H9 (cell line): ENCODE results near the gene DOK5. TPM values are rescaled to one million over a fixed set of nuclear protein-coding genes. Genes with fewer than 3 reads are reported as not detected.

Experiments
- DNase-seq: peaks from one replicate; pipeline ENCODE4 v3.0.0-alpha.2; 2017
- H2AFZ ChIP-seq: one replicate; pipeline ENCODE4 v1.6.1; 2013; ENCODE audit warnings: mild to moderate bottlenecking, low read length, control low read depth, moderate library complexity
- H2AK5ac ChIP-seq: 2 replicates; pipeline ENCODE4 v1.6.1; 2013; ENCODE audit warnings: low read length, control low read depth, mixed read lengths; ENCODE audit not compliant: insufficient read length
- H2BK120ac ChIP-seq: one replicate; pipeline ENCODE4 v1.6.1; 2013; ENCODE audit warnings: low read depth, mild to moderate bottlenecking, low read length, control low read depth, inconsistent platforms; ENCODE audit not compliant: poor library complexity, severe bottlenecking
- H2BK12ac ChIP-seq: 2 replicates; pipeline ENCODE4 v1.6.1; 2013; ENCODE audit warnings: low read length, control low read depth, mixed read lengths, low read depth; ENCODE audit not compliant: insufficient read length
- H2BK15ac ChIP-seq: 2 replicates; pipeline ENCODE4 v1.6.1; 2013; ENCODE audit warnings: low read depth, low read length, control low read depth
- H2BK20ac ChIP-seq: one replicate; pipeline ENCODE4 v1.6.1; 2013; ENCODE audit warnings: low read depth, mild to moderate bottlenecking, low read length, control low read depth, inconsistent platforms; ENCODE audit not compliant: poor library complexity, severe bottlenecking
- H2BK5ac ChIP-seq: 2 replicates; pipeline ENCODE4 v1.6.1; 2013; ENCODE audit warnings: low read length, control low read depth, mixed read lengths; ENCODE audit not compliant: insufficient read length
- H3K14ac ChIP-seq: 2 replicates; pipeline ENCODE4 v1.6.1; 2013; ENCODE audit warnings: low read length, control low read depth; ENCODE audit not compliant: insufficient read depth
- H3K18ac ChIP-seq: 2 replicates; pipeline ENCODE4 v1.6.1; 2013; ENCODE audit warnings: low read depth, mild to moderate bottlenecking, mixed read lengths, low read length, control low read depth; ENCODE audit not compliant: insufficient read length
- H3K23ac ChIP-seq: 2 replicates; pipeline ENCODE4 v1.6.1; 2013; ENCODE audit warnings: low read length, control low read depth, mixed read lengths, low read depth; ENCODE audit not compliant: insufficient read length
- H3K23me2 ChIP-seq: 2 replicates; pipeline ENCODE4 v1.6.1; 2013; ENCODE audit warnings: low read depth, mild to moderate bottlenecking, mixed read lengths, low read length, control low read depth; ENCODE audit not compliant: insufficient read length, poor library complexity, severe bottlenecking
- H3K27ac ChIP-seq: 2 replicates; pipeline ENCODE4 v1.5.1; 2013; ENCODE audit warnings: low read length, control low read depth, mixed read lengths, low read depth; ENCODE audit not compliant: insufficient read length
- H3K27me3 ChIP-seq: 2 replicates; pipeline ENCODE4 v1.6.1; 2013; ENCODE audit warnings: low read length, control low read depth, inconsistent platforms; ENCODE audit not compliant: insufficient read depth
- H3K4ac ChIP-seq: 2 replicates; pipeline ENCODE4 v1.6.1; 2013; ENCODE audit warnings: low read depth, mild to moderate bottlenecking, control low read depth, inconsistent platforms, low read length, moderate library complexity
- H3K4me1 ChIP-seq: 2 replicates; pipeline ENCODE4 v1.6.1; 2013; ENCODE audit warnings: low read length, control low read depth, inconsistent platforms; ENCODE audit not compliant: insufficient read depth
- H3K4me2 ChIP-seq: 2 replicates; pipeline ENCODE4 v1.6.1; 2013; ENCODE audit warnings: low read length, control low read depth, mixed read lengths; ENCODE audit not compliant: insufficient read length, insufficient read depth
- H3K56ac ChIP-seq: 2 replicates; pipeline ENCODE4 v1.6.1; 2013; ENCODE audit warnings: low read depth, mild to moderate bottlenecking, mixed read lengths, low read length, control low read depth; ENCODE audit not compliant: insufficient read length
- H3K79me1 ChIP-seq: 2 replicates; pipeline ENCODE4 v1.6.1; 2013; ENCODE audit warnings: low read depth, mild to moderate bottlenecking, moderate library complexity, low read length, control low read depth, inconsistent platforms; ENCODE audit not compliant: insufficient read depth, poor library complexity, severe bottlenecking
- H3K79me2 ChIP-seq: 2 replicates; pipeline ENCODE4 v1.6.1; 2013; ENCODE audit warnings: low read length, control low read depth, inconsistent platforms; ENCODE audit not compliant: insufficient read depth
- H3K9ac ChIP-seq: 2 replicates; pipeline ENCODE4 v1.6.1; 2013; ENCODE audit warnings: low read length, control low read depth, mixed read lengths; ENCODE audit not compliant: insufficient read length; ENCODE audit errors: extremely low read depth
- H3K9me3 ChIP-seq: one replicate; pipeline ENCODE4 v1.6.1; 2013; ENCODE audit warnings: low read depth, low read length, inconsistent platforms; ENCODE audit not compliant: control insufficient read depth
- H3T11ph ChIP-seq: one replicate; pipeline ENCODE4 v1.6.1; 2013; ENCODE audit warnings: mild to moderate bottlenecking, low read length, control low read depth, inconsistent platforms
- H4K20me1 ChIP-seq: one replicate; pipeline ENCODE4 v1.6.1; 2013; ENCODE audit not compliant: control insufficient read depth, insufficient read length, insufficient read depth
- H4K5ac ChIP-seq: 2 replicates; pipeline ENCODE4 v1.6.1; 2013; ENCODE audit warnings: low read depth, mild to moderate bottlenecking, mixed read lengths, low read length, control low read depth; ENCODE audit not compliant: insufficient read length
- H4K8ac ChIP-seq: replicated peaks from 2 replicates; pipeline ENCODE4 v1.6.1; 2013; ENCODE audit warnings: low read length, control low read depth, mixed read lengths, low read depth; ENCODE audit not compliant: insufficient read length
- H4K91ac ChIP-seq: 2 replicates; pipeline ENCODE4 v1.6.1; 2013; ENCODE audit warnings: low read depth, mild to moderate bottlenecking, moderate library complexity, mixed read lengths, low read length, control low read depth; ENCODE audit not compliant: insufficient read length
- H3K27ac Mint-ChIP-seq, 3 experiments: 2 replicates in 2 of 3; 3 replicates in 1 of 3; pipeline ENCODE4 v1.8.0; 2020 to 2021; ENCODE audit warnings: mixed read lengths in 3 of 3, mild to moderate bottlenecking in 1 of 3, moderate library complexity in 1 of 3
- H3K27me3 Mint-ChIP-seq: 2 replicates; pipeline ENCODE4 v1.8.0; 2021; ENCODE audit warnings: low read depth, mild to moderate bottlenecking, moderate library complexity, mixed read lengths
- H3K36me3 Mint-ChIP-seq, 3 experiments: 2 replicates in 2 of 3; 3 replicates in 1 of 3; pipeline ENCODE4 v1.8.0; 2020 to 2021; ENCODE audit warnings: low read depth in 3 of 3, mixed read lengths in 3 of 3; ENCODE audit not compliant: insufficient read depth in 1 of 3
- H3K4me1 Mint-ChIP-seq, 2 experiments: 2 replicates each; pipeline ENCODE4 v1.8.0; 2020; ENCODE audit warnings: mixed read lengths in 2 of 2
- H3K4me3 Mint-ChIP-seq, 2 experiments: 2 replicates in 1 of 2; 3 replicates in 1 of 2; pipeline ENCODE4 v1.8.0; 2020 to 2021; ENCODE audit warnings: mild to moderate bottlenecking in 2 of 2, mixed read lengths in 2 of 2, moderate library complexity in 1 of 2
- H3K9me3 Mint-ChIP-seq, 2 experiments: 2 replicates in 1 of 2; 3 replicates in 1 of 2; pipeline ENCODE4 v1.8.0; 2020; ENCODE audit warnings: mild to moderate bottlenecking in 2 of 2, mixed read lengths in 2 of 2, moderate library complexity in 1 of 2
- WGBS: extraction: QIAGEN DNeasy Blood & Tissue Kit; methylation state at CpG from one replicate; pipeline ENCODE4 v1.1.7; 2013; ENCODE audit warnings: missing lambda C conversion rate, low lambda C conversion rate, mixed read lengths; ENCODE audit not compliant: insufficient read length; ENCODE audit errors: extremely low coverage; 5-methylcytosine and 5-hydroxymethylcytosine counted together
- total RNA-seq: library from RNA; stranded (reverse); gene quantifications from 2 replicates; pipeline ENCODE4 v1.2.1, GENCODE V29; 2021
- TF ChIP-seq, protein P1 (sequence below): fragments of 200-600 bp; sonication (generic); conservative IDR thresholded peaks from 3 replicates; pipeline ENCODE4 v1.8.0; 2021; ENCODE audit warnings: antibody characterized with exemption, mild to moderate bottlenecking

DOK5 gene
- total RNA-seq, 1 experiment from 2014 or later = 4.5 TPM

DNA sequence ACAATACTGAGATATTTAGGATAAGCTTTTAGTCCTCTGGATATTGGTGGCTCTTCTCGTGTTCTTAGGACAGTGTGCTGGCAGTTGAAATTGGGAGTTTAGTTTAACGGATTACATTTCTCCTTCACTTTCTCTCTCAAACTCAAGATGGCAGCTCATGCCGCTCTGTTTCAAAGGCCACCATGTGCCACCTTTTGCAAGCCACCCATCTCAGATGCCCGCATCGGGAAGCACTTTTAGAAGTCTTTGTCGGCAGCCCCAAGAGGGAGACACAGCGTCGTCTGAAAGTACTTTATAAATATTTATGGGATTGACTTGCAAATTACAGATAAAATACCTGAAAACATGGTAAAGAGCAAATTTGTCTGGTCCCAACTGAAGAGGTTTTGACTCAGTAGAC is 73.5 kb downstream of the DOK5 start:
- Histone ChIP-seq H3K9ac (no peak overlapping the region), H4K20me1 (no peaks in the 10 kb centered on the region), H3K14ac (no peak overlapping the region), H3K18ac (no peak overlapping the region), H3T11ph (no peak overlapping the region), H3K27me3 (no peaks in the 10 kb centered on the region), H3K79me2 (no peaks in the 10 kb centered on the region), H2BK15ac (no peak overlapping the region), H3K23ac (no peak overlapping the region), H4K8ac (no peak overlapping the region), H4K5ac (no peak overlapping the region), H2BK5ac (no peak overlapping the region), H4K91ac (no peak overlapping the region), H2BK12ac (no peak overlapping the region), H3K4me2 (no peak overlapping the region), H2BK20ac (no peak overlapping the region), H2AK5ac (no peak overlapping the region), H3K79me1 (no peaks in the 10 kb centered on the region), H3K27ac (no peak overlapping the region), H2BK120ac (no peak overlapping the region), H3K4ac (no peak overlapping the region), H3K56ac (no peak overlapping the region), H3K23me2 (no peaks in the 10 kb centered on the region), H3K4me1 (no peaks in the 10 kb centered on the region; the same call in 1 of the 2 replicates), H2AFZ (no peak overlapping the region), H3K9me3 (no peaks in the 10 kb centered on the region)
- TF ChIP-seq, protein P1, sequence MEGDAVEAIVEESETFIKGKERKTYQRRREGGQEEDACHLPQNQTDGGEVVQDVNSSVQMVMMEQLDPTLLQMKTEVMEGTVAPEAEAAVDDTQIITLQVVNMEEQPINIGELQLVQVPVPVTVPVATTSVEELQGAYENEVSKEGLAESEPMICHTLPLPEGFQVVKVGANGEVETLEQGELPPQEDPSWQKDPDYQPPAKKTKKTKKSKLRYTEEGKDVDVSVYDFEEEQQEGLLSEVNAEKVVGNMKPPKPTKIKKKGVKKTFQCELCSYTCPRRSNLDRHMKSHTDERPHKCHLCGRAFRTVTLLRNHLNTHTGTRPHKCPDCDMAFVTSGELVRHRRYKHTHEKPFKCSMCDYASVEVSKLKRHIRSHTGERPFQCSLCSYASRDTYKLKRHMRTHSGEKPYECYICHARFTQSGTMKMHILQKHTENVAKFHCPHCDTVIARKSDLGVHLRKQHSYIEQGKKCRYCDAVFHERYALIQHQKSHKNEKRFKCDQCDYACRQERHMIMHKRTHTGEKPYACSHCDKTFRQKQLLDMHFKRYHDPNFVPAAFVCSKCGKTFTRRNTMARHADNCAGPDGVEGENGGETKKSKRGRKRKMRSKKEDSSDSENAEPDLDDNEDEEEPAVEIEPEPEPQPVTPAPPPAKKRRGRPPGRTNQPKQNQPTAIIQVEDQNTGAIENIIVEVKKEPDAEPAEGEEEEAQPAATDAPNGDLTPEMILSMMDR = no peak
- DNase-seq = no peak
- H3K27me3 Mint-ChIP-seq = no peaks in the 10 kb centered on the region
- peaks cover 9 to 12% of the 10 kb centered on the region in 2 experiments for H3K4me1 Mint-ChIP-seq
- WGBS = no CpG with 5 or more reads among the region's 8 CpGs
- H3K36me3 Mint-ChIP-seq = peaks cover 4 to 10% (median 5%) of the 10 kb centered on the region in 3 experiments
- peaks cover 3 to 7% of the 10 kb centered on the region in 2 experiments; a peak in 4 of 5 replicates for H3K9me3 Mint-ChIP-seq
- H3K4me3 Mint-ChIP-seq = no peak overlapping the region
- H3K27ac Mint-ChIP-seq = no peak overlapping the region
